H9 (cell line): ENCODE measurements around the gene COL4A2. TPM values are rescaled to one million over a fixed set of nuclear protein-coding genes. Genes with fewer than 3 reads are reported as not detected.

Experiments
- DNase-seq: peaks from one replicate; pipeline ENCODE4 v3.0.0-alpha.2; 2017
- H2AFZ ChIP-seq: one replicate; pipeline ENCODE4 v1.6.1; 2013; ENCODE audit warnings: mild to moderate bottlenecking, low read length, control low read depth, moderate library complexity
- H2AK5ac ChIP-seq: 2 replicates; pipeline ENCODE4 v1.6.1; 2013; ENCODE audit warnings: low read length, control low read depth, mixed read lengths; ENCODE audit not compliant: insufficient read length
- H2BK120ac ChIP-seq: one replicate; pipeline ENCODE4 v1.6.1; 2013; ENCODE audit warnings: low read depth, mild to moderate bottlenecking, low read length, control low read depth, inconsistent platforms; ENCODE audit not compliant: poor library complexity, severe bottlenecking
- H2BK12ac ChIP-seq: 2 replicates; pipeline ENCODE4 v1.6.1; 2013; ENCODE audit warnings: low read length, control low read depth, mixed read lengths, low read depth; ENCODE audit not compliant: insufficient read length
- H2BK15ac ChIP-seq: 2 replicates; pipeline ENCODE4 v1.6.1; 2013; ENCODE audit warnings: low read depth, low read length, control low read depth
- H2BK20ac ChIP-seq: one replicate; pipeline ENCODE4 v1.6.1; 2013; ENCODE audit warnings: low read depth, mild to moderate bottlenecking, low read length, control low read depth, inconsistent platforms; ENCODE audit not compliant: poor library complexity, severe bottlenecking
- H2BK5ac ChIP-seq: 2 replicates; pipeline ENCODE4 v1.6.1; 2013; ENCODE audit warnings: low read length, control low read depth, mixed read lengths; ENCODE audit not compliant: insufficient read length
- H3K14ac ChIP-seq: 2 replicates; pipeline ENCODE4 v1.6.1; 2013; ENCODE audit warnings: low read length, control low read depth; ENCODE audit not compliant: insufficient read depth
- H3K18ac ChIP-seq: 2 replicates; pipeline ENCODE4 v1.6.1; 2013; ENCODE audit warnings: low read depth, mild to moderate bottlenecking, mixed read lengths, low read length, control low read depth; ENCODE audit not compliant: insufficient read length
- H3K23ac ChIP-seq: 2 replicates; pipeline ENCODE4 v1.6.1; 2013; ENCODE audit warnings: low read length, control low read depth, mixed read lengths, low read depth; ENCODE audit not compliant: insufficient read length
- H3K23me2 ChIP-seq: 2 replicates; pipeline ENCODE4 v1.6.1; 2013; ENCODE audit warnings: low read depth, mild to moderate bottlenecking, mixed read lengths, low read length, control low read depth; ENCODE audit not compliant: insufficient read length, poor library complexity, severe bottlenecking
- H3K27ac ChIP-seq: 2 replicates; pipeline ENCODE4 v1.5.1; 2013; ENCODE audit warnings: low read length, control low read depth, mixed read lengths, low read depth; ENCODE audit not compliant: insufficient read length
- H3K27me3 ChIP-seq: 2 replicates; pipeline ENCODE4 v1.6.1; 2013; ENCODE audit warnings: low read length, control low read depth, inconsistent platforms; ENCODE audit not compliant: insufficient read depth
- H3K4ac ChIP-seq: 2 replicates; pipeline ENCODE4 v1.6.1; 2013; ENCODE audit warnings: low read depth, mild to moderate bottlenecking, control low read depth, inconsistent platforms, low read length, moderate library complexity
- H3K4me1 ChIP-seq: 2 replicates; pipeline ENCODE4 v1.6.1; 2013; ENCODE audit warnings: low read length, control low read depth, inconsistent platforms; ENCODE audit not compliant: insufficient read depth
- H3K4me2 ChIP-seq: 2 replicates; pipeline ENCODE4 v1.6.1; 2013; ENCODE audit warnings: low read length, control low read depth, mixed read lengths; ENCODE audit not compliant: insufficient read length, insufficient read depth
- H3K56ac ChIP-seq: 2 replicates; pipeline ENCODE4 v1.6.1; 2013; ENCODE audit warnings: low read depth, mild to moderate bottlenecking, mixed read lengths, low read length, control low read depth; ENCODE audit not compliant: insufficient read length
- H3K79me1 ChIP-seq: 2 replicates; pipeline ENCODE4 v1.6.1; 2013; ENCODE audit warnings: low read depth, mild to moderate bottlenecking, moderate library complexity, low read length, control low read depth, inconsistent platforms; ENCODE audit not compliant: insufficient read depth, poor library complexity, severe bottlenecking
- H3K79me2 ChIP-seq: 2 replicates; pipeline ENCODE4 v1.6.1; 2013; ENCODE audit warnings: low read length, control low read depth, inconsistent platforms; ENCODE audit not compliant: insufficient read depth
- H3K9ac ChIP-seq: 2 replicates; pipeline ENCODE4 v1.6.1; 2013; ENCODE audit warnings: low read length, control low read depth, mixed read lengths; ENCODE audit not compliant: insufficient read length; ENCODE audit errors: extremely low read depth
- H3K9me3 ChIP-seq: one replicate; pipeline ENCODE4 v1.6.1; 2013; ENCODE audit warnings: low read depth, low read length, inconsistent platforms; ENCODE audit not compliant: control insufficient read depth
- H3T11ph ChIP-seq: one replicate; pipeline ENCODE4 v1.6.1; 2013; ENCODE audit warnings: mild to moderate bottlenecking, low read length, control low read depth, inconsistent platforms
- H4K20me1 ChIP-seq: one replicate; pipeline ENCODE4 v1.6.1; 2013; ENCODE audit not compliant: control insufficient read depth, insufficient read length, insufficient read depth
- H4K5ac ChIP-seq: 2 replicates; pipeline ENCODE4 v1.6.1; 2013; ENCODE audit warnings: low read depth, mild to moderate bottlenecking, mixed read lengths, low read length, control low read depth; ENCODE audit not compliant: insufficient read length
- H4K8ac ChIP-seq: replicated peaks from 2 replicates; pipeline ENCODE4 v1.6.1; 2013; ENCODE audit warnings: low read length, control low read depth, mixed read lengths, low read depth; ENCODE audit not compliant: insufficient read length
- H4K91ac ChIP-seq: 2 replicates; pipeline ENCODE4 v1.6.1; 2013; ENCODE audit warnings: low read depth, mild to moderate bottlenecking, moderate library complexity, mixed read lengths, low read length, control low read depth; ENCODE audit not compliant: insufficient read length
- H3K27ac Mint-ChIP-seq, 3 experiments: 2 replicates in 2 of 3; 3 replicates in 1 of 3; pipeline ENCODE4 v1.8.0; 2020 to 2021; ENCODE audit warnings: mixed read lengths in 3 of 3, mild to moderate bottlenecking in 1 of 3, moderate library complexity in 1 of 3
- H3K27me3 Mint-ChIP-seq: 2 replicates; pipeline ENCODE4 v1.8.0; 2021; ENCODE audit warnings: low read depth, mild to moderate bottlenecking, moderate library complexity, mixed read lengths
- H3K36me3 Mint-ChIP-seq, 3 experiments: 2 replicates in 2 of 3; 3 replicates in 1 of 3; pipeline ENCODE4 v1.8.0; 2020 to 2021; ENCODE audit warnings: low read depth in 3 of 3, mixed read lengths in 3 of 3; ENCODE audit not compliant: insufficient read depth in 1 of 3
- H3K4me1 Mint-ChIP-seq, 2 experiments: 2 replicates each; pipeline ENCODE4 v1.8.0; 2020; ENCODE audit warnings: mixed read lengths in 2 of 2
- H3K4me3 Mint-ChIP-seq, 2 experiments: 2 replicates in 1 of 2; 3 replicates in 1 of 2; pipeline ENCODE4 v1.8.0; 2020 to 2021; ENCODE audit warnings: mild to moderate bottlenecking in 2 of 2, mixed read lengths in 2 of 2, moderate library complexity in 1 of 2
- H3K9me3 Mint-ChIP-seq, 2 experiments: 2 replicates in 1 of 2; 3 replicates in 1 of 2; pipeline ENCODE4 v1.8.0; 2020; ENCODE audit warnings: mild to moderate bottlenecking in 2 of 2, mixed read lengths in 2 of 2, moderate library complexity in 1 of 2
- WGBS: extraction: QIAGEN DNeasy Blood & Tissue Kit; methylation state at CpG from one replicate; pipeline ENCODE4 v1.1.7; 2013; ENCODE audit warnings: missing lambda C conversion rate, low lambda C conversion rate, mixed read lengths; ENCODE audit not compliant: insufficient read length; ENCODE audit errors: extremely low coverage; 5-methylcytosine and 5-hydroxymethylcytosine counted together
- total RNA-seq: library from RNA; stranded (reverse); gene quantifications from 2 replicates; pipeline ENCODE4 v1.2.1, GENCODE V29; 2021
- TF ChIP-seq, protein P1 (sequence below): fragments of 200-600 bp; sonication (generic); conservative IDR thresholded peaks from 3 replicates; pipeline ENCODE4 v1.8.0; 2021; ENCODE audit warnings: antibody characterized with exemption, mild to moderate bottlenecking

The COL4A2 gene
- total RNA-seq, 1 experiment from 2014 or later = 76.5 TPM

- Histone ChIP-seq H3K23ac (no peak overlapping the region), H3K56ac (no peak overlapping the region), H2BK15ac (no peak overlapping the region), H2BK20ac (no peak overlapping the region), H3K27me3 (no peaks in the 10 kb centered on the region), H4K8ac (no peak overlapping the region), H3T11ph (no peak overlapping the region), H3K18ac (peak overlapping the region; percentile 2), H3K79me1 (no peaks in the 10 kb centered on the region), H3K4ac (no peak overlapping the region), H3K14ac (0 out of 2 replicates have a peak overlapping the region, but pooled peaks have one; percentile 38), H2BK120ac (no peak overlapping the region), H4K5ac (no peak overlapping the region), H2BK12ac (no peak overlapping the region), H3K4me1 (no peaks in the 10 kb centered on the region; the same call in 1 of the 2 replicates), H4K20me1 (no peaks in the 10 kb centered on the region), H3K79me2 (no peaks in the 10 kb centered on the region; the same call in 1 of the 2 replicates), H3K27ac (peak overlapping the region; percentile 59), H2AK5ac (peak overlapping the region; percentile 42), H2BK5ac (no peak overlapping the region), H3K9ac (no peak overlapping the region), H3K4me2 (no peak overlapping the region), H2AFZ (no peak overlapping the region), H4K91ac (no peak overlapping the region), H3K23me2 (no peaks in the 10 kb centered on the region), H3K9me3 (no peaks in the 10 kb centered on the region)
- TF ChIP-seq, protein P1, sequence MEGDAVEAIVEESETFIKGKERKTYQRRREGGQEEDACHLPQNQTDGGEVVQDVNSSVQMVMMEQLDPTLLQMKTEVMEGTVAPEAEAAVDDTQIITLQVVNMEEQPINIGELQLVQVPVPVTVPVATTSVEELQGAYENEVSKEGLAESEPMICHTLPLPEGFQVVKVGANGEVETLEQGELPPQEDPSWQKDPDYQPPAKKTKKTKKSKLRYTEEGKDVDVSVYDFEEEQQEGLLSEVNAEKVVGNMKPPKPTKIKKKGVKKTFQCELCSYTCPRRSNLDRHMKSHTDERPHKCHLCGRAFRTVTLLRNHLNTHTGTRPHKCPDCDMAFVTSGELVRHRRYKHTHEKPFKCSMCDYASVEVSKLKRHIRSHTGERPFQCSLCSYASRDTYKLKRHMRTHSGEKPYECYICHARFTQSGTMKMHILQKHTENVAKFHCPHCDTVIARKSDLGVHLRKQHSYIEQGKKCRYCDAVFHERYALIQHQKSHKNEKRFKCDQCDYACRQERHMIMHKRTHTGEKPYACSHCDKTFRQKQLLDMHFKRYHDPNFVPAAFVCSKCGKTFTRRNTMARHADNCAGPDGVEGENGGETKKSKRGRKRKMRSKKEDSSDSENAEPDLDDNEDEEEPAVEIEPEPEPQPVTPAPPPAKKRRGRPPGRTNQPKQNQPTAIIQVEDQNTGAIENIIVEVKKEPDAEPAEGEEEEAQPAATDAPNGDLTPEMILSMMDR = no peak
- Mint-ChIP-seq H3K9me3 (peaks cover 0 to 4% of the 10 kb centered on the region in 2 experiments; a peak in 2 of 5 replicates), H3K27me3 (no peaks in the 10 kb centered on the region), H3K4me1 (peaks cover 55 to 64% of the 10 kb centered on the region in 2 experiments), H3K4me3 (peak overlapping the region in 1 of 2 experiments; percentile 66; a peak in 1 of 5 replicates), H3K36me3 (peaks cover 9 to 11% (median 11%) of the 10 kb centered on the region in 3 experiments), H3K27ac (peak overlapping the region; percentile 83 to 98 (median 95))
- no peak for DNase-seq
- WGBS = no CpG with 5 or more reads among the region's 12 CpGs
Measured at GRCh38 chr13:110326263-110326904, 19.3 kb downstream of the COL4A2 start.
